HCT116 (cell line): ENCODE results near the gene RIPPLY2. TPM values are rescaled to one million over a fixed set of nuclear protein-coding genes. Genes with fewer than 3 reads are reported as not detected.

Source experiments
- ATAC-seq: fragments of 200-7000 bp; cut with Tn5 transposase; 2 replicates; pipeline ENCODE4 v1.9.1; 2020; ENCODE audit warnings: mild to moderate bottlenecking, moderate library complexity
- BruUV-seq: library from RNA; stranded (reverse); fragments of 400-500 nt; replicated peaks from 2 replicates; lab custom pipeline; 2021; lab: Mats Ljungman, UMichigan
- CTCF ChIA-PET: fragments of 300-600 bp; sonication (Branson Sonifier 250); formaldehyde crosslinking; loops from one replicate; lab custom pipeline; 2021; ENCODE audit warnings: antibody characterized with exemption; lab: Charles Lee
- POLR2A ChIA-PET: fragments of 300-600, 350-600 bp; sonication (Branson Sonifier 250); formaldehyde crosslinking; loops from one replicate; lab custom pipeline; 2021; ENCODE audit warnings: antibody characterized with exemption; lab: Charles Lee
- RAD21 ChIA-PET, 2 experiments: fragments of 300-600 bp; sonication (Branson Sonifier 250); formaldehyde crosslinking; loops; one replicate each; lab custom pipeline; 2023; ENCODE audit warnings: low total read pairs in 2 of 2; ENCODE audit not compliant: uncharacterized antibody in 2 of 2, unreplicated experiment in 2 of 2, low non-redundant PET in 1 of 2; lab: Charles Lee
- DNase-seq: peaks from one replicate; pipeline ENCODE4 v3.0.0-alpha.2; 2010; ENCODE audit warnings: low read depth, low spot score
- H2AFZ ChIP-seq: fragments of 200-600 bp; shearing (Covaris generic), sonication (generic); 2 replicates; pipeline ENCODE4 v1.6.1; 2017; ENCODE audit warnings: low read depth, mixed run types, mixed read lengths, antibody characterized with exemption, low read length; ENCODE audit not compliant: poor library complexity, severe bottlenecking
- H3K27ac ChIP-seq: 2 replicates; pipeline ENCODE4 v1.5.1; 2012; ENCODE audit warnings: low read depth, low read length
- H3K27me3 ChIP-seq: fragments of 200-600 bp; sonication (generic); 2 replicates; pipeline ENCODE4 v1.6.1; 2016; ENCODE audit warnings: mixed run types, low read length, mixed read lengths; ENCODE audit not compliant: insufficient read depth
- H3K36me3 ChIP-seq, 2 experiments: fragments of 200-500 bp in 1 of 2; fragments of 200-600 bp in 1 of 2; sonication (Bioruptor generic) in 1 of 2; sonication (generic) in 1 of 2; 2 replicates each; pipeline versions ENCODE4 v1.5.1 to v1.6.1; 2014 to 2016; ENCODE audit warnings: low read length in 2 of 2, inconsistent platforms in 1 of 2, mixed read lengths in 1 of 2, mixed run types in 1 of 2; ENCODE audit not compliant: insufficient read depth in 2 of 2, control insufficient read depth in 1 of 2
- H3K4me1 ChIP-seq, 2 experiments: fragments of 200-600 bp in 1 of 2; sonication (generic) in 1 of 2; 2 replicates each; pipeline versions ENCODE4 v1.5.1 to v1.6.1; 2012 to 2017; ENCODE audit warnings: low read length in 2 of 2, inconsistent platforms in 1 of 2, mild to moderate bottlenecking in 1 of 2, mixed read lengths in 1 of 2, mixed run types in 1 of 2, moderate library complexity in 1 of 2; ENCODE audit not compliant: insufficient read depth in 2 of 2, control insufficient read depth in 1 of 2
- H3K4me2 ChIP-seq: fragments of 200-600 bp; sonication (generic); 2 replicates; pipeline ENCODE4 v1.6.1; 2017; ENCODE audit warnings: mixed run types, low read length, mixed read lengths
- H3K4me3 ChIP-seq, 2 experiments: fragments of 200-600 bp in 1 of 2; sonication (generic) in 1 of 2; replicated peaks in 1 of 2; 2 replicates each; pipeline ENCODE4 v1.5.1; 2011 to 2016; ENCODE audit warnings: low read length in 2 of 2, control low read depth in 1 of 2, low read depth in 1 of 2, mild to moderate bottlenecking in 1 of 2, mixed read lengths in 1 of 2, mixed run types in 1 of 2
- H3K79me2 ChIP-seq: fragments of 200-600 bp; sonication (generic); 2 replicates; pipeline ENCODE4 v1.6.1; 2017; ENCODE audit warnings: mild to moderate bottlenecking, mixed run types, low read length, moderate library complexity, mixed read lengths; ENCODE audit not compliant: insufficient read depth
- H3K9ac ChIP-seq: fragments of 200-600 bp; sonication (generic); 2 replicates; pipeline ENCODE4 v1.6.1; 2016; ENCODE audit warnings: low read length, mixed read lengths
- H3K9me2 ChIP-seq: fragments of 200-600 bp; sonication (generic), shearing (Covaris generic); 2 replicates; pipeline ENCODE4 v1.6.1; 2017; ENCODE audit warnings: mixed run types, mild to moderate bottlenecking, moderate library complexity; ENCODE audit not compliant: insufficient read depth
- H3K9me3 ChIP-seq, 2 experiments: fragments of 200-500 bp in 1 of 2; fragments of 200-600 bp in 1 of 2; sonication (Bioruptor generic) in 1 of 2; sonication (generic) in 1 of 2; 2 replicates each; pipeline ENCODE4 v1.6.1; 2014 to 2017; ENCODE audit warnings: low read length in 2 of 2, mixed read lengths in 2 of 2, inconsistent platforms in 1 of 2, low read depth in 1 of 2, mild to moderate bottlenecking in 1 of 2, mixed run types in 1 of 2, moderate library complexity in 1 of 2; ENCODE audit not compliant: control insufficient read depth in 1 of 2, insufficient read depth in 1 of 2
- H4K20me1 ChIP-seq: fragments of 200-600 bp; sonication (generic), shearing (Covaris generic); 2 replicates; pipeline ENCODE4 v1.6.1; 2017; ENCODE audit warnings: mixed run types, mild to moderate bottlenecking, moderate library complexity; ENCODE audit not compliant: insufficient read depth
- CBX3 ChIP-seq: IDR thresholded peaks from 2 replicates; pipeline ENCODE4 v1.6.1; 2012; ENCODE audit warnings: low read depth
- CEBPB ChIP-seq: IDR thresholded peaks from 2 replicates; pipeline ENCODE4 v1.6.1; 2012; ENCODE audit warnings: low read depth
- CTCF ChIP-seq, 3 experiments: fragments of 200-600 bp in 1 of 3; sonication (generic) in 1 of 3; IDR thresholded peaks in 2 of 3; conservative IDR thresholded peaks in 1 of 3; 2 replicates each; pipeline ENCODE4 v1.5.1; 2012 to 2017; ENCODE audit warnings: low read depth in 2 of 3, low read length in 2 of 3, antibody characterized with exemption in 1 of 3, borderline replicate concordance in 1 of 3, control low read depth in 1 of 3, mild to moderate bottlenecking in 1 of 3, mixed read lengths in 1 of 3, mixed run types in 1 of 3, moderate library complexity in 1 of 3; ENCODE audit not compliant: insufficient read depth in 1 of 3
- EGR1 ChIP-seq: IDR thresholded peaks from 2 replicates; pipeline ENCODE4 v1.6.1; 2012; ENCODE audit warnings: low read depth
- ELF1 ChIP-seq: IDR thresholded peaks from 2 replicates; pipeline ENCODE4 v1.6.1; 2012; ENCODE audit warnings: low read depth, borderline replicate concordance
- EZH2 ChIP-seq: fragments of 200-600 bp; sonication (generic); IDR thresholded peaks from 2 replicates; pipeline ENCODE4 v1.6.1; 2017; ENCODE audit warnings: antibody characterized with exemption, mixed run types
- EZH2phosphoT487 ChIP-seq: fragments of 200-600 bp; IDR thresholded peaks from 2 replicates; pipeline ENCODE4 v1.6.1; 2018; ENCODE audit warnings: antibody characterized with exemption, borderline replicate concordance
- FOSL1 ChIP-seq: IDR thresholded peaks from 2 replicates; pipeline ENCODE4 v1.6.1; 2012; ENCODE audit warnings: low read depth
- JUND ChIP-seq: IDR thresholded peaks from 2 replicates; pipeline ENCODE4 v1.6.1; 2012
- MAX ChIP-seq: IDR thresholded peaks from 2 replicates; pipeline ENCODE4 v1.6.1; 2012
- POLR2A ChIP-seq: IDR thresholded peaks from 2 replicates; pipeline ENCODE4 v1.7.0; 2011; ENCODE audit warnings: borderline replicate concordance; ENCODE audit not compliant: insufficient read depth, insufficient read length; ENCODE audit errors: extremely low read depth
- POLR2AphosphoS5 ChIP-seq: IDR thresholded peaks from 2 replicates; pipeline ENCODE4 v1.6.1; 2011; ENCODE audit warnings: mild to moderate bottlenecking, low read depth, low read length, moderate library complexity
- SIN3A ChIP-seq: IDR thresholded peaks from 2 replicates; pipeline ENCODE4 v1.6.1; 2012; ENCODE audit warnings: low read depth
- SP1 ChIP-seq: IDR thresholded peaks from 2 replicates; pipeline ENCODE4 v1.6.1; 2012; ENCODE audit warnings: low read depth
- SRF ChIP-seq: IDR thresholded peaks from 2 replicates; pipeline ENCODE4 v1.6.1; 2012; ENCODE audit warnings: low read depth
- TCF7L2 ChIP-seq: IDR thresholded peaks from 2 replicates; pipeline ENCODE4 v1.7.0; 2011; ENCODE audit warnings: borderline replicate concordance, inconsistent platforms; ENCODE audit not compliant: insufficient read depth, insufficient read length; ENCODE audit errors: extremely low read depth
- YY1 ChIP-seq: IDR thresholded peaks from 2 replicates; pipeline ENCODE4 v1.6.1; 2011; ENCODE audit warnings: low read length, low read depth, moderate library complexity, mild to moderate bottlenecking; ENCODE audit not compliant: insufficient replicate concordance; ENCODE audit errors: extremely low read depth
- ZFX ChIP-seq: fragments of 450-650 bp; IDR thresholded peaks from 2 replicates; pipeline ENCODE4 v1.6.1; 2017
- ZNF274 ChIP-seq: fragments of 200-500 bp; sonication (Bioruptor generic); IDR thresholded peaks from 2 replicates; pipeline ENCODE4 v1.6.1; 2014; ENCODE audit warnings: mild to moderate bottlenecking, low read depth, low read length, inconsistent platforms
- intact Hi-C: fragments of 100-400 bp; cut with micrococcal nuclease; formaldehyde crosslinking; loops from 2 replicates; pipeline ENCODE4 v1.10.0; 2022
- total RNA-seq: library from RNA; stranded (reverse); gene quantifications from one replicate; pipeline ENCODE4 v1.2.1, GENCODE V29; 2021; ENCODE audit not compliant: unreplicated experiment
- TF ChIP-seq, protein P1 (sequence below): IDR thresholded peaks from 2 replicates; pipeline ENCODE4 v1.6.1; 2012; ENCODE audit warnings: low read depth
- TF ChIP-seq, protein P2 (sequence below): IDR thresholded peaks from 2 replicates; pipeline ENCODE4 v1.6.1; 2011; ENCODE audit warnings: mild to moderate bottlenecking, low read length, moderate library complexity; ENCODE audit not compliant: insufficient replicate concordance; ENCODE audit errors: extremely low read depth

The RIPPLY2 gene
- total RNA-seq, 1 experiment from 2014 or later: not detected

DNA sequence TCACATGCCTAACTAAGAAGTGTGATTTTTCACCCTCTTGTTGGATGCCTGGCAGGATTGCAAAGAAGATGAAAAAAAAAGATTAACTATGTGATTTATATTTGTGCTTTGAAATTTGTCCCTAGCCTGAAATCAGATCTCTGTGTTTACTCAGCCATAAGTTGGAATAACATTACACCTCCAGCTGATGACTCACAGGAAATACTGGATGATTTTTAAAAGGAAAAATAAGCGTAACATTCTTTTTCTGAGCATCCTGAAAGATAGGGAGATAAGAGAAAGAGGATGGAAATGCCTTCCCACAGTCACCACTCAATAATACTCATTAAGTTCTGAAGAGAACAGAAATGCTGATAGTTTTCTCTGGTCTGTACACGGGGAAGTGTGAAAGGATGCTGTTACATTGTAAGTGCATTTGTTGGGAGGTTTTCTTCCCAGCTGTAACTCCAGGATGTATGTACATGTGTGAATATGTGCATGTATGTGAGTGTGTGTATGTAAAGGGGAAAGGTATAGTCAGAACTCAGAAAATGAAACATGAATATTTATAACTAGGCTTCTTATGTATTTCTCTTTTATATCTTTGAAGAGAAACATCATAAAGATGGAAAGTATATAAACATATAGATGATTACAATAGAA, 37.4 kb upstream of the RIPPLY2 start:
- Histone ChIP-seq H3K4me3 (no peak overlapping the region), H2AFZ (no peak overlapping the region), H3K4me2 (peak overlapping the region; percentile 32), H3K27ac (no peak overlapping the region), H3K9ac (no peak overlapping the region), H3K9me2 (no peaks in the 10 kb centered on the region), H3K4me1 (peaks cover 8 to 13% of the 10 kb centered on the region in 2 experiments), H3K9me3 (no peaks in the 10 kb centered on the region), H3K27me3 (no peaks in the 10 kb centered on the region), H3K79me2 (no peaks in the 10 kb centered on the region), H3K36me3 (no peaks in the 10 kb centered on the region), H4K20me1 (no peaks in the 10 kb centered on the region)
- intact Hi-C loops: no loop called here
- ATAC-seq: peak; percentile 46
- no TSS peak for BruUV-seq
- RAD21 ChIA-PET: no interaction called here
- POLR2A ChIA-PET: no interaction called here
- DNase-seq: no peak
- CTCF ChIA-PET: no interaction called here
- TF ChIP-seq FOSL1 (peak; percentile 66), EZH2 (no peak), TCF7L2 (peak; percentile 57), CBX3 (no peak), CTCF (IDR thresholded peaks at IDR 0.05 in 2 of 3, conservative IDR thresholded peaks at IDR 0.05 in 1 of 3; ENCODE audit: borderline replicate concordance in 1 of 3, insufficient read depth in 1 of 3, low read depth in 2 of 3, low read length in 2 of 3) (no peak), EZH2phosphoT487 (no peak), YY1 (no peak), ZNF274 (no peak), SP1 (peak; percentile 38; the same call in 1 of the 2 replicates), JUND (peak; percentile 54), POLR2AphosphoS5 (no peak), SIN3A (0 out of 2 replicates have a peak, but pooled peaks have one; percentile 30), POLR2A (no peak), EGR1 (no peak), SRF (no peak), ZFX (no peak), CEBPB (0 out of 2 replicates have a peak, but pooled peaks have one; percentile 36), ELF1 (no peak), MAX (no peak)
- TF ChIP-seq, protein P1, sequence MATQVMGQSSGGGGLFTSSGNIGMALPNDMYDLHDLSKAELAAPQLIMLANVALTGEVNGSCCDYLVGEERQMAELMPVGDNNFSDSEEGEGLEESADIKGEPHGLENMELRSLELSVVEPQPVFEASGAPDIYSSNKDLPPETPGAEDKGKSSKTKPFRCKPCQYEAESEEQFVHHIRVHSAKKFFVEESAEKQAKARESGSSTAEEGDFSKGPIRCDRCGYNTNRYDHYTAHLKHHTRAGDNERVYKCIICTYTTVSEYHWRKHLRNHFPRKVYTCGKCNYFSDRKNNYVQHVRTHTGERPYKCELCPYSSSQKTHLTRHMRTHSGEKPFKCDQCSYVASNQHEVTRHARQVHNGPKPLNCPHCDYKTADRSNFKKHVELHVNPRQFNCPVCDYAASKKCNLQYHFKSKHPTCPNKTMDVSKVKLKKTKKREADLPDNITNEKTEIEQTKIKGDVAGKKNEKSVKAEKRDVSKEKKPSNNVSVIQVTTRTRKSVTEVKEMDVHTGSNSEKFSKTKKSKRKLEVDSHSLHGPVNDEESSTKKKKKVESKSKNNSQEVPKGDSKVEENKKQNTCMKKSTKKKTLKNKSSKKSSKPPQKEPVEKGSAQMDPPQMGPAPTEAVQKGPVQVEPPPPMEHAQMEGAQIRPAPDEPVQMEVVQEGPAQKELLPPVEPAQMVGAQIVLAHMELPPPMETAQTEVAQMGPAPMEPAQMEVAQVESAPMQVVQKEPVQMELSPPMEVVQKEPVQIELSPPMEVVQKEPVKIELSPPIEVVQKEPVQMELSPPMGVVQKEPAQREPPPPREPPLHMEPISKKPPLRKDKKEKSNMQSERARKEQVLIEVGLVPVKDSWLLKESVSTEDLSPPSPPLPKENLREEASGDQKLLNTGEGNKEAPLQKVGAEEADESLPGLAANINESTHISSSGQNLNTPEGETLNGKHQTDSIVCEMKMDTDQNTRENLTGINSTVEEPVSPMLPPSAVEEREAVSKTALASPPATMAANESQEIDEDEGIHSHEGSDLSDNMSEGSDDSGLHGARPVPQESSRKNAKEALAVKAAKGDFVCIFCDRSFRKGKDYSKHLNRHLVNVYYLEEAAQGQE: no peak
- TF ChIP-seq, protein P2, sequence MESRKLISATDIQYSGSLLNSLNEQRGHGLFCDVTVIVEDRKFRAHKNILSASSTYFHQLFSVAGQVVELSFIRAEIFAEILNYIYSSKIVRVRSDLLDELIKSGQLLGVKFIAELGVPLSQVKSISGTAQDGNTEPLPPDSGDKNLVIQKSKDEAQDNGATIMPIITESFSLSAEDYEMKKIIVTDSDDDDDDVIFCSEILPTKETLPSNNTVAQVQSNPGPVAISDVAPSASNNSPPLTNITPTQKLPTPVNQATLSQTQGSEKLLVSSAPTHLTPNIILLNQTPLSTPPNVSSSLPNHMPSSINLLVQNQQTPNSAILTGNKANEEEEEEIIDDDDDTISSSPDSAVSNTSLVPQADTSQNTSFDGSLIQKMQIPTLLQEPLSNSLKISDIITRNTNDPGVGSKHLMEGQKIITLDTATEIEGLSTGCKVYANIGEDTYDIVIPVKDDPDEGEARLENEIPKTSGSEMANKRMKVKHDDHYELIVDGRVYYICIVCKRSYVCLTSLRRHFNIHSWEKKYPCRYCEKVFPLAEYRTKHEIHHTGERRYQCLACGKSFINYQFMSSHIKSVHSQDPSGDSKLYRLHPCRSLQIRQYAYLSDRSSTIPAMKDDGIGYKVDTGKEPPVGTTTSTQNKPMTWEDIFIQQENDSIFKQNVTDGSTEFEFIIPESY: no peak
